ENCODE results near the gene P2RY12. TPM values are rescaled to one million over a fixed set of nuclear protein-coding genes. Genes with fewer than 3 reads are reported as not detected.

Gene P2RY12
- total RNA-seq, 2 donors from 2014 or later: 1.4 to 1.5 TPM

DNA sequence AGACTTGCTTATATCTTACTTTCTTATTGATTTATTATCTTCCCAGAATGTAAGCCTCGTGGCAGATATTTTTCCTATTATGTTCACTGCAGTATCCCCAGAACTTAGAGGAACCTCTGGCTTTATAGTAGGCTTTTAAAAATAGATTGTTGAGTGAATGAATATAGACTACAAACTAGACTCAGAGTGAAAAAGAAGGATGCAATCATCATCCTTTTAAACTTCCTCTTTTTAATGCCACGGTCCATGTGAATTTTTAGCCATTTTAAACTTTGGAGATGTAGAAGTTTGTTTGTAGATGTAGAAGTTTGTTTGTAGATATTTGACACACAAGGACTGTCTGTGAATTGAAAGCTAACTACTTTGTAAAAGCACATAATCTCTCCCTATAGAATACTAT is 7.2 kb upstream of the P2RY12 start:
- no peak overlapping the region for H3K4me3 ChIP-seq
- no peaks in the 10 kb centered on the region for H3K27me3 ChIP-seq
- DNase-seq (ENCODE audit: low spot score): no peak
- H3K36me3 ChIP-seq: no peaks in the 10 kb centered on the region
- H3K4me1 ChIP-seq: no peaks in the 10 kb centered on the region
- H3K9me3 ChIP-seq: no peaks in the 10 kb centered on the region
- no peak overlapping the region for H3K27ac ChIP-seq
- TF ChIP-seq, protein P1, sequence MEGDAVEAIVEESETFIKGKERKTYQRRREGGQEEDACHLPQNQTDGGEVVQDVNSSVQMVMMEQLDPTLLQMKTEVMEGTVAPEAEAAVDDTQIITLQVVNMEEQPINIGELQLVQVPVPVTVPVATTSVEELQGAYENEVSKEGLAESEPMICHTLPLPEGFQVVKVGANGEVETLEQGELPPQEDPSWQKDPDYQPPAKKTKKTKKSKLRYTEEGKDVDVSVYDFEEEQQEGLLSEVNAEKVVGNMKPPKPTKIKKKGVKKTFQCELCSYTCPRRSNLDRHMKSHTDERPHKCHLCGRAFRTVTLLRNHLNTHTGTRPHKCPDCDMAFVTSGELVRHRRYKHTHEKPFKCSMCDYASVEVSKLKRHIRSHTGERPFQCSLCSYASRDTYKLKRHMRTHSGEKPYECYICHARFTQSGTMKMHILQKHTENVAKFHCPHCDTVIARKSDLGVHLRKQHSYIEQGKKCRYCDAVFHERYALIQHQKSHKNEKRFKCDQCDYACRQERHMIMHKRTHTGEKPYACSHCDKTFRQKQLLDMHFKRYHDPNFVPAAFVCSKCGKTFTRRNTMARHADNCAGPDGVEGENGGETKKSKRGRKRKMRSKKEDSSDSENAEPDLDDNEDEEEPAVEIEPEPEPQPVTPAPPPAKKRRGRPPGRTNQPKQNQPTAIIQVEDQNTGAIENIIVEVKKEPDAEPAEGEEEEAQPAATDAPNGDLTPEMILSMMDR (IDR thresholded peaks at IDR 0.05): no peak

DNA sequence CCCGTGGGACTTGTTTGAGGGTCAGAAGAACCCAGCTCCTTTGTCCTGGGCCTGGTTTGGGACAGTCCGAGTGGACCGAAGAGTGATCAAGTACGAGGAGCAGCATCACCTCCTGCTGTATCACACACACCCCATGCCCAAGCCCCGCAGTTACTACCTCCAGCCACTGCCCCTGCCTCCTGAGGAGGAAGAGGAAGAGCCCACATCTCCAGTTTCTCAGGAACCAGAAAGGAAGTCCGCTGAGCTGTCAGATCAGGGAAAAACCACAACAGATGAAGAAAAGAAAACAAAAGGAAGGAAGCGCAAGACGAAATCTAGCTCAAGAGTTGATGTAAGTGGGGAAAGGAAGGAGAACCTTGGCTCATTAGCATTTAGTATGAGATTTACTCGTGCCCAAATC is 3.3 kb upstream of the P2RY12 start:
- Histone ChIP-seq H3K27me3 (no peaks in the 10 kb centered on the region), H3K27ac (no peak overlapping the region), H3K4me3 (no peak overlapping the region), H3K9me3 (no peaks in the 10 kb centered on the region), H3K4me1 (no peaks in the 10 kb centered on the region), H3K36me3 (no peaks in the 10 kb centered on the region)
- DNase-seq (ENCODE audit: low spot score): no peak
- TF ChIP-seq, protein P1 (IDR thresholded peaks at IDR 0.05): no peak

DNA sequence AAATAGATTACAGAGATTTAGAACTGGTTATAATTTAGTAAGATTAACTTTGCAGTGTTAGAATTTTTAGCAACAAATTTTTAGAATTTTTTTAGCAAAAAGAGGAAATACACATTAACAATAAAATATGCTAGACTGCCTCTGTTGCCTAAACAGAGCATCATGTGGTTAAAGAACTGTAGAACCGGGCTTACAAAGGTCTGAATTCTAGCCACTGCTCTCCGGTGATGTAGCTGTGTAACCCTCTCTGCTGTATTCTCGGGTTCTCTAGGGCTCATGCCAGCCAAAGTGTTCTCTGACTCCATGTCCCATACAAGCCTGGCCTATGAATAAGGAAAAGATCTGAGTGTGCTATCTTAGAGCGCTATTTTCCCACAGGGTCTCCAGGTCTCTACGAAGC is 2.9 kb upstream of the P2RY12 start:
- H3K36me3 ChIP-seq: no peaks in the 10 kb centered on the region
- DNase-seq (ENCODE audit: low spot score): no peak
- no peak overlapping the region for H3K27ac ChIP-seq
- no peaks in the 10 kb centered on the region for H3K4me1 ChIP-seq
- H3K9me3 ChIP-seq: no peaks in the 10 kb centered on the region
- no peaks in the 10 kb centered on the region for H3K27me3 ChIP-seq
- no peak overlapping the region for H3K4me3 ChIP-seq
- TF ChIP-seq, protein P1 (IDR thresholded peaks at IDR 0.05): no peak

DNA sequence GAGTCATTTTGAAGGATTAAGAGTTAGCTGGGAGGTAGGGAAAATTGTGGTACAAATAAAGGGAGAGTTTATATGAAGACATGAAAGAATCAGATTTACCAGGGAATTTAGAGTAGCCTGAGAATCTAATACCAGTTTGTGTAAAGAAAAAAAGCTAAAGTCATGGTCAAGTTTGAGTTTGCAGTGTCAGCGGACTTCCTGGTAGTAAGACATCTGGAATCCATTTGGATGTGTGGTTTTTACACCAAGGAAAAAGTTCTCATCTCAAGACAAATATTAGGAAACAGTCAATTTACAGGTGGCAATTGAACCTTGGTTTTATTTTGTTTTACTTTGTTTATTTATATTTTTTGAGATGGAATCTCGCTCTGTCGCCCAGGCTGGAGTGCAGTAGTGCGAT is 1.5 kb upstream of the P2RY12 start:
- no peaks in the 10 kb centered on the region for H3K9me3 ChIP-seq
- H3K27me3 ChIP-seq: no peaks in the 10 kb centered on the region
- H3K4me3 ChIP-seq: no peak overlapping the region
- H3K27ac ChIP-seq: no peak overlapping the region
- TF ChIP-seq, protein P1 (IDR thresholded peaks at IDR 0.05): no peak
- H3K4me1 ChIP-seq: no peaks in the 10 kb centered on the region
- no peak for DNase-seq (ENCODE audit: low spot score)
- no peaks in the 10 kb centered on the region for H3K36me3 ChIP-seq

DNA sequence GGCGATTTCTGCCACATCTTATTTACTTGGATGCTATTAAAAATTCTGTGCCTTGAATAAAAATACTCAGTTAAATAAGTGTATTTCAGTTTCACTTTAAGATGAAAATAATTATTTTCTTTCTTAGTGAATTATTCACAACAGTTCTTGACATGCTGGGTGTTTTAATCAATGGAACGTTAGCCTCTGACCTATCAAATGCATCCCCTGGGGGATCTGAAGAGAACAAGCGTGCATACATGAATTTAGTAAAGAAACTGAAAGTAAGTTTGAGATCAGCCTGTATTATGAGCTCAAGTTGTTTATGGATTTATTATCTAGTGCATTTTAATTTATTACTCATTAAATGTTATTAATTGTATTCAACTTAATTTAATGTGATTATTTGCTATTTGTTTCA is 597 bp downstream of the P2RY12 start:
- H3K27ac ChIP-seq: no peak overlapping the region
- peak overlapping the region in 1 of 2 donors; percentile 27 for H3K4me3 ChIP-seq

DNA sequence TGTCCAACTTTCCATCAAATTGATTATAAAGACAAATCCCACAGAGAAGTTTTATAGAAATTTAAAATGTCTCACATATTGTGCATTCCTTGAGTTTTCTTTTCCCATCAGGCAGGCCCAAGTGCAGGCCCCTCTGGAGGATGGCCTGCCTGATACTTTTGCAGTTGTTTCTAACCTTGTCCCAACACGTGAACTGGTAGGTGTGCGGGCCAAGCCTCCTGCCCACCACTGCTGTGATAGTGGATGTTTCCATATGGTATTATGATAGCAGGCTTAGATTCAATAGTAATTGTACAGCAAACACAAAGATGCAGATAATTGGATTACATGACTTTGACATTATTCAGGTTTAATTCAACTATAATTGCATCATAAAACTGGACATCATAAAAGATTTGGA is 1.4 kb downstream of the P2RY12 start:
- H3K4me1 ChIP-seq: no peaks in the 10 kb centered on the region
- H3K27me3 ChIP-seq: no peaks in the 10 kb centered on the region
- no peak overlapping the region for H3K27ac ChIP-seq
- TF ChIP-seq, protein P1 (IDR thresholded peaks at IDR 0.05): no peak
- DNase-seq (ENCODE audit: low spot score): no peak
- H3K36me3 ChIP-seq: no peaks in the 10 kb centered on the region
- no peaks in the 10 kb centered on the region for H3K9me3 ChIP-seq
- no peak overlapping the region for H3K4me3 ChIP-seq

More for the DNA sequence above, 597 bp downstream of the P2RY12 start:
- TF ChIP-seq, protein P1 (IDR thresholded peaks at IDR 0.05): no peak
- Histone ChIP-seq H3K4me1 (no peaks in the 10 kb centered on the region), H3K9me3 (no peaks in the 10 kb centered on the region), H3K36me3 (no peaks in the 10 kb centered on the region), H3K27me3 (no peaks in the 10 kb centered on the region)
- no peak for DNase-seq (ENCODE audit: low spot score)
